ENCODE data around the gene SCNN1B. TPM values are rescaled to one million over a fixed set of nuclear protein-coding genes. Genes with fewer than 3 reads are reported as not detected.

Gene SCNN1B
- total and polyA plus RNA-seq, 12 donors = 0.11 to 0.38 (median 0.22) TPM; not detected in 4

- intact Hi-C loops (cut with DNase I) = no loop called here
- Histone ChIP-seq H3K27me3 (no peaks in the 10 kb centered on the region), H3K9me3 (no peaks in the 10 kb centered on the region), H3K36me3 (peaks cover 0 to 91% (median 65%) of the 10 kb centered on the region in 9 donors), H3K4me3 (no peak overlapping the region), H3K4me1 (peaks cover 0 to 12% (median 3%) of the 10 kb centered on the region in 9 donors), H3K27ac (no peak overlapping the region)
- DNase-seq (no peak), ATAC-seq (no peak)
- 88 to 89% methylated on average over 9 of the region's 9 CpGs for WGBS, 2 donors
- TF ChIP-seq CTCF (IDR thresholded peaks at IDR 0.05) = no peak
Observed at GRCh38 chr16:23407436-23408127, 105.5 kb downstream of the SCNN1B start.

GRCh38 chr16:23408242-23408822 is 106.2 kb downstream of the SCNN1B start:
- H3K9me3 ChIP-seq = no peaks in the 10 kb centered on the region
- H3K4me1 ChIP-seq = peaks cover 0 to 12% (median 3%) of the 10 kb centered on the region in 9 donors
- H3K27ac ChIP-seq = peak overlapping the region in 1 of 10 donors; percentile 29
- no peak overlapping the region for H3K4me3 ChIP-seq
- H3K36me3 ChIP-seq = peaks cover 0 to 91% (median 63%) of the 10 kb centered on the region in 9 donors
- 87 to 88% methylated on average over 16 to 17 of the region's 21 CpGs for WGBS, 2 donors
- intact Hi-C loops (cut with DNase I) = no loop called here
- no peak for TF ChIP-seq CTCF (IDR thresholded peaks at IDR 0.05)
- DNase-seq (no peak), ATAC-seq (peak in 5 of 8 donors; percentile 10 to 35 (median 28))
- H3K27me3 ChIP-seq = no peaks in the 10 kb centered on the region

DNA sequence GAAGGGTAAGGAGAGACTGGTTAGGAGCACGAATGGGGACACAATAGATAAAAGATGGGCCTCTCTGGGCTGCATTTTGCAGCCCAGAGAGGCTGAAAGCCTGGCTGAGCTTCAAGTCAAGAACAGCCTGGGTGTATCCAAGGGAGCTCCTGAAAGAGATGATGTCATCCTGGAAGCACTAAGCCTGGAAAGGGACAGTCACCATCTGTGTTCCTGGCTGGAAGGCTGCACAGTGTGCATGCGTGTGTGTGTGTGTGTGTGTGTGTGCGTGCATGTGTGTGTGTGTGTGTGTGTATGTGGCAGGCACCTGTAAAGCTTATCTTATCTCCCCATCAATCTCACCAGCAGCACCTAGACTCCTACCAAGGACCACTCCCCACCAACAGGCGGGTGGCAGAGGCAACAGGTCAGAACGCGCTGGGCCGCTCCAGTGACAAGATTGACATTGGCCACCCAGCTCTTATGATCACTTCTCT is 106.8 kb downstream of the SCNN1B start:
- Histone ChIP-seq H3K4me3 (no peak overlapping the region), H3K36me3 (peaks cover 0 to 91% (median 64%) of the 10 kb centered on the region in 9 donors), H3K9me3 (no peaks in the 10 kb centered on the region), H3K27me3 (no peaks in the 10 kb centered on the region), H3K27ac (peak overlapping the region in 1 of 10 donors; percentile 29), H3K4me1 (peaks cover 0 to 12% (median 3%) of the 10 kb centered on the region in 9 donors)
- TF ChIP-seq CTCF (IDR thresholded peaks at IDR 0.05) = no peak
- ATAC-seq (peak; percentile 87 to 98 (median 96)), DNase-seq (peak; percentile 38 to 61)
- 66 to 80% methylated on average over 7 of the region's 7 CpGs for WGBS, 2 donors
- intact Hi-C loops (cut with DNase I) = no loop called here

DNA sequence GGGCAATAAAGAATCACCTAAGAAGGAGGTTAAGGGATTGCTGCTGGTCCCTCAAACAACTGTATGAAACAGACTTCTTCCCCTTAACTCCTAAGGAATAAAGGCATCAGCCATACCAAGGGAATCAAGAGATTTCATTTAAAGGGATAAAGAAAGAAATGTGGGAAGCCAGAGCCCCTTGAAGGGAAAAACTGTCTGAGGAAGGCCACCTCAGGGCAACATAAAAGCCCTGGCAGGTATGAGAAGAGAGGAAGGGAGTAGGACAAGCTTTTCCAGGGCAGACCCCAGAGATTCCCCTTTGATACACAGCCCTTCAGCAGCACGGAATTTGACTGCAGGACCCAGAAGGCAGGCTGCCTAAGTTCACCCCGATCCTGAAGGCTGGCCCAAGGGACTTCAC is 107.4 kb downstream of the SCNN1B start:
- H3K4me1 ChIP-seq = peaks cover 0 to 12% (median 3%) of the 10 kb centered on the region in 9 donors
- H3K27ac ChIP-seq = no peak overlapping the region
- H3K4me3 ChIP-seq = no peak overlapping the region
- no peaks in the 10 kb centered on the region for H3K9me3 ChIP-seq
- intact Hi-C loops (cut with DNase I) = no loop called here
- ATAC-seq = no peak
- TF ChIP-seq CTCF (IDR thresholded peaks at IDR 0.05) = no peak
- WGBS, 2 donors = 83 to 86% methylated on average over 2 of the region's 2 CpGs
- peaks cover 0 to 91% (median 64%) of the 10 kb centered on the region in 9 donors for H3K36me3 ChIP-seq
- H3K27me3 ChIP-seq = no peaks in the 10 kb centered on the region
- no peak for DNase-seq

Measured in heart right ventricle (tissue), 16 donors.